OCI-M1 (cell line): Measurements from ENCODE around the gene GJB2.
"Not testable (repeated sequence)": the region's sequence is repeated elsewhere in the genome, so short reads cannot be mapped to it uniquely, and the experiment has no call there.

ENCODE experiments used
- DNase-seq: peaks from one replicate; lab custom pipeline; 2025; lab: John Stamatoyannopoulos, UW

Gene GJB2

GRCh38 chr13:20165417-20166257 lies 27.1 kb downstream of the GJB2 start:
- no peak for DNase-seq

GRCh38 chr13:20161951-20162300 lies 30.8 kb downstream of the GJB2 start:
- DNase-seq: no peak

GRCh38 chr13:20161275-20161950 lies 31.3 kb downstream of the GJB2 start:
- no peak for DNase-seq

- peak; percentile 27 for DNase-seq
Observed at GRCh38 chr13:20160306-20161274, 32.1 kb downstream of the GJB2 start, which contains the start of gene GJA3. Gene GJA3 (minus strand): TSS chr13:20161052. CDS start chr13:20143288, 17,764 bp downstream.

GRCh38 chr13:20159646-20160305 lies 33.0 kb downstream of the GJB2 start:
- DNase-seq: peak; percentile 27

- DNase-seq: peak; percentile 4
Observed at GRCh38 chr13:20157151-20157796, 35.5 kb downstream of the GJB2 start.

- no peak for DNase-seq
Observed at GRCh38 chr13:20156702-20157101, 36.0 kb downstream of the GJB2 start.

GRCh38 chr13:20153290-20153689 lies 39.4 kb downstream of the GJB2 start:
- DNase-seq: not testable (repeated sequence)

GRCh38 chr13:20151612-20152011 lies 41.1 kb downstream of the GJB2 start:
- DNase-seq: no peak

GRCh38 chr13:20151016-20151415 lies 41.7 kb downstream of the GJB2 start:
- no peak for DNase-seq

GRCh38 chr13:20150561-20150960 lies 42.2 kb downstream of the GJB2 start:
- no peak for DNase-seq

- DNase-seq: no peak
Observed at GRCh38 chr13:20149762-20150161, 43.0 kb downstream of the GJB2 start.

- DNase-seq: no peak
Observed at GRCh38 chr13:20148501-20149183, 44.1 kb downstream of the GJB2 start.

- no peak for DNase-seq
Observed at GRCh38 chr13:20146381-20146780, 46.4 kb downstream of the GJB2 start.

- DNase-seq: no peak
Observed at GRCh38 chr13:20145521-20145920, 47.2 kb downstream of the GJB2 start.

GRCh38 chr13:20144141-20144850 lies 48.4 kb downstream of the GJB2 start:
- no peak for DNase-seq

GRCh38 chr13:20142927-20143480 lies 49.7 kb downstream of the GJB2 start:
- DNase-seq: no peak

GRCh38 chr13:20142023-20142926 lies 50.5 kb downstream of the GJB2 start:
- no peak for DNase-seq
